ENCODE measurements around the gene PFN3.

The PFN3 gene

DNA sequence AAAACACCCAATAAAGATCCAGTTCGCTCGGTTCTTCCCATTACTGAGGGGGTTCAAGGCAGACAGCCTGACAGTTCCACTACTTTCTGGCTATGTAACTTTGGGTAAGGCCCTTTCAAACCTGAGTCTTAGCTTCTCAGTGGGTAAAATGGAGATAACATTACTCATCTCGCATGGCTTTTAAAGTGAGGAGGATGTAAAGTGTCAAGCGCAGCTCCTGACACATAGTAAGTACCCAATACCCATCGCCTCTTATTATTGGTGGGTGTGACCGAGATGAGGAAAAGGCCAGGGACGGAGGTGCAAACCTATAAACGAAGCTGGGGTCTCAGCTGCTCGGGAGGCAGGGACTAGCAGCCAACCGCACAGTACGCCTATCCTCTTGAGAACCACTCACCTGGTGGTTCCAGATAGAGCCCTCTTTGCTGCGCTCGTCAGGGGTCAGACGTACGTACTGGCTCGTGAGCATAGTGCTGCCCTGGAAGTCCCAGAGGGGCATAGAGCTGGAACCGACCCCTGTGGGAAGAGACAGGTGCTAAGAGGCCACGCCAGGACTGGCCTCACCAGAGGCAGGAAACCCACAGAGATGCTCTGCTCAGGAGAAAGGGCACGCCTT lies 49.6 kb downstream of the PFN3 start:
- Histone ChIP-seq H3K9me3 (ENCODE audit: insufficient read depth, low read depth, low read length) (no peaks in the 10 kb centered on the region), H3K27ac (ENCODE audit: low read length) (peak overlapping the region; percentile 89), H3K4me1 (ENCODE audit: insufficient read depth, low read length) (peaks cover 7% of the 10 kb centered on the region), H3K9ac (ENCODE audit: low read depth, low read length) (peak overlapping the region; percentile 96), H3K4me3 (ENCODE audit: low read length) (peak overlapping the region; percentile 99), H3K27me3 (ENCODE audit: insufficient read depth, low read length) (peaks cover 6% of the 10 kb centered on the region), H3K36me3 (ENCODE audit: insufficient read depth, low read depth, low read length) (peaks cover 19% of the 10 kb centered on the region; the same call in 1 of the 2 replicates)

Measured in iPS-20b (cell line).